CD4-positive, alpha-beta T cell treated with Interleukin-15 for 4 hours (primary cell): ENCODE results near the gene FFAR3.
A peak's percentile ranks its signal among the peaks of the same experiment; 100 is the strongest.

Experiments
- DNase-seq: peaks from one replicate; pipeline ENCODE4 v3.0.0-alpha.2; 2020; ENCODE audit warnings: low spot score

The FFAR3 gene

DNA sequence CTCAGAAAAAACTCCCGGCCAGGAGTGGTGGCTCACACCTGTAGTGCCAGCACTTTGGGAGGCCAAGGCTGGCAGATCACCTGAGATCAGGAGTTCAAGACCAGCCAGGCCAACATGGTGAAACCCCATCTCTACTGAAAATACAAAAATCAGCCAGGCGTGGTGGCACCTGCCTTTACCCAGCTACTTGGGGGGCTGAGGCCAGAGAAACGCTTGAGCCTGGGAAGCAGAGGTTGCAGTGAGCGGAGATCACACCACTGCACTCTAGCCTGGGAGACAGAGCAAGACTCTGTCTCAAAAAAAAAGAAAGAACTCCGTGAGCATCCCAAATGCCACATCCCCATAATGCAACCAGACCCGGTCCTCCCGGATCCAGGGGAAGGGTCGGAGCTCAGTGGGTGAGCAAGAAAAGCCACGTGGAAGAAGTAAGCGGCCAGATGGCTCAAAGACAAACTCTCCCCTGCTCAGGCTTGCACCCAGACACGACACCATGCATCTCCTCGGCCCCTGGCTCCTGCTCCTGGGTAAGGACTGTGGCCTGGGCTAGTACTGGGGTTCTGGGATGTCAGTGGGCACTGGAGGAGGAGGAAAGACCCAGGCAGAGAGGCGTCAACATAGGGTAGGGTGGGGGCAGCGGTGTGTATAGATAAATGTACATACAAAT, 26.6 kb upstream of the FFAR3 start:
- no peak for DNase-seq

DNA sequence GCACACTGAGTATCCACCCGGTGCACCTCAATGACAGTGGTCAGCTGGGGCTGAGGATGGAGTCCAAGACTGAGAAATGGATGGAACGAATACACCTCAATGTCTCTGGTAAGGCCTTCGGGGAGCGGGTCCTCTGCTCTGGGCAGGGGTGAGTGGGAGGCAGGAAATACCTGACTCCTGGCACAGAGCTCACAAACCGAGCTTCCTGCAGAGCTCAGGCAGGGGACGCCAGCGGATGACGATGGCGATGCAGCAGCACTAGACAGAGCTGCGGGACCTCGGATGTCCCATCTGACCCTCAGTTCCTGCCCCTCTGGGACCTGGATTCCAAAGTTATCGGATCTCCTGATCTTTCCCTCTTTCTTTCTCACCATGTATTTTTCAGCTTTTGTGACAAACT, 25.4 kb upstream of the FFAR3 start:
- no peak for DNase-seq

DNA sequence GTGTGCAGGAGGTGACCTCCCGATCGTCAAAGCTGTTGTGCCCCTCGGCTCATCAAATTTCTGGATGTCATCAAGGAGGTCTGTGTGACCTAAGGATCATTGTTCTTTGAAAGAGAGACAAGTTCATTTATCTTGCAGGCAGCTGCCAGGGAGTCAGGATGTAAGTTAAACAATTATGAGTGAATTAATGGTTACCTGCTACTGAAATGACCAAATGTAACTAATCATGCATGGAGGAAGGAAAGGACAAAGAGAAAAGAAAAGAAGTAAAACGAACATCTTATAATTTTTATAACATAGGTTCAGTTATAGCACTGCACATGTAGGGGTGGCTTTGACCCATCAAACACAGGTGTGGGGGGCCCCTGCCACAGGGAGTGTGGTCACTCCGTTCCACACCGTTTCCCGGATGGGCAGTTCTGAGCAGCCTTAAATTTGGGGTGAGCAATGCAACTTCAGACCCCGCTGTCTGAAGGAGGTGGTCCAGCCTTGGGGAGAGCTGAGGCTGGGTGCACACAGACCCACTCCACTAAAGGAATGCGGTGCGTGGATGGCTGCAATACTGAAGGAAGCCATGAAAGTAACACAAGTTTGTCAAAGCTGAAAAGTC, 24.0 kb upstream of the FFAR3 start:
- no peak for DNase-seq

DNA sequence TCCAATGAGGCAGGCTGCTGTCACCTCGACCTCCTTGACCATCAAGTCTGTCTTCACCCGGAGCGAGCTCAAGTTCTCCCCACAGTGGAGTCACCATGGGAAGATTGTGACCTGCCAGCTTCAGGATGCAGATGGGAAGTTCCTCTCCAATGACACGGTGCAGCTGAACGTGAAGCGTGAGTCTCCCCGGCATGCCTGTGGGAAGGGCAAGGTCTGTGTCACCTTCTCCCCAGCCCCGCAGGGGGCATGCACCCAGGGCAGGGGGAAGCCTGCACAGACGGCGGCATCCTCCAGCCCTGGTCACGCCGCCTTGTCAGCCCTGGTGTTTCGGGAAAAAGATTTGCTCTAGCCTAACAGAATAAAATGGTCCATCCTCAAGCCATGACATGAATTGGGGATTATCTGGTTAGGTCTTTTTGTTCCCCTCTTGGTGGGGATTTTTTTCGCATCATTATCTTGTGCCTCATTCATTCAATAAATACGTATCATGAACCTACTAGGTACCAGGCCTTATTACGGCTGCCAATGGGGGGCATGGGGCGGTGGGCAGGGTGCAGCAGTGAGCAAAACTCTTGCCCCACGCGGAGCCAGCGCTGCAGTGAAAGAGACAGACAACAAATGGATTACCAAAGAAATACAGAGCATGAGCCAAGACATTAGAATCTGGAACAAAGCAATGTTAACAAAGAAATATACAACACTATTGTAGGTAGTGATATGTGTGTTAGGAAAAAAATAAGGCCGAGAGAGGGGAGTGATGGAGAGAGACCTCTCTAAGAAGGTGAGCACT, 21.9 kb upstream of the FFAR3 start:
- DNase-seq, result no peak

DNA sequence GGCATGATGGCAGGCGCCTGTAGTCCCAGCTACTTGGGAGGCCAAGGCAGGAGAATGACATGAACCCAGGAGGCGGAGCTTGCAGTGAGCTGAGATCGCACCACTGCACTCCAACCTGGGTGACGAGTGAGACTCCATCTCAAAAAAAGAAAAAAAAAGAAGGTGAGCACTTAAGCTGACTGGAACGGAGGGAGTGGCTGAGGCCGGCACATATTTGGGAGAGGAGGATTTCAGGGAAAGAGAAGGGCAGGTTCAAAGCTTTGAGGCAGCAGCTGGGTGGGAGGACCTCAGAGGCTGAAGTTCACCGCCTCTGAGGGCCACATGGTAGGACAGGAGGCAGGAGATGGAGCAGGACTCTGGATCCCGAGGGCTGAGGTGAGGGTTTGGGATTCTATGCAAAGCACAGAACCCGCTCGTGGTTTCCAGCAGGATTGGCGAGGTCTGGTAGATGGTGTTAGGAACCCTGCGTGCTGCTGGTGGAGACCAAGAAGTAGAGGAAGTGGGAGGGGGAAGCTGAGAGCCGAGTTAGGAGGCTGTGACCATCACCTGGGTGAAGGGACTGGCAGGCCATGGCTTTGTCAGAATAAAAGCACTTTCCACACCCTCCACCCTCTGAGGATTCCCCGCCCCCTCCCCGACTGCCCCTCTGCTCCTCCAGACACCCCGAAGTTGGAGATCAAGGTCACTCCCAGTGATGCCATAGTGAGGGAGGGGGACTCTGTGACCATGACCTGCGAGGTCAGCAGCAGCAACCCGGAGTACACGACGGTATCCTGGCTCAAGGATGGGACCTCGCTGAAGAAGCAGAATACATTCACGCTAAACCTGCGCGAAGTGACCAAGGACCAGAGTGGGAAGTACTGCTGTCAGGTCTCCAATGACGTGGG, 20.9 kb upstream of the FFAR3 start:
- DNase-seq, result no peak

DNA sequence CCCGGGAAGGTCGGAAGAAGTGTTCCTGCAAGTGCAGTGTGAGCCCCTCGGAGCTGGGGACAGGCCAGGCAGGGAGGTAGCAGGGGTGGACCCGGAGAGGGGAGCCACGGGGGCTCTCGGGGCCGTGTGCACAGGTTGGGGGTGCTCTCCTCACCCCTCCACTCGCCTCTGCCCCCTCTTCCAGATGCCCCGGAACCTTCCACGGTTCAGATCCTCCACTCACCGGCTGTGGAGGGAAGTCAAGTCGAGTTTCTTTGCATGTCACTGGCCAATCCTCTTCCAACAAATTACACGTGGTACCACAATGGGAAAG, 20.3 kb upstream of the FFAR3 start:
- DNase-seq, result no peak

DNA sequence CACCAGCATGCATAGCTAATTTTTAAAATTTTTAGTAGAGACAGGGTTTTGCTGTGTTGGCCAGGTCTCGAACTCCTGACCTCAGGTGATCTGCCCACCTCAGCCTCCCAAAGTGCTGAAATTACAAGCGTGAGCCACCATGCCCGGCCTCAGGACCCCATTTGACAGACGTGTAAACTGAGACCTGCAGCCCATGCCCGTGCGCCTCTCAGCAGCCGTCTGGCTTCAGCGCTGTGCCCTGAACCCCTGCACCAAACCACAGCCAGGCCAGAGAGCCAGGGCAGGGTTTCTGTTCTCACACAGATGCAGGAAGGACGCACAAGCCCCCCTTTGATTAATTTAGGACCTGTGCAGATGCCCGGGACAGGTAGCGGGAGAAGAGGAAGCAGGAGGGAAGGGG, 17.8 kb upstream of the FFAR3 start:
- DNase-seq, result no peak

DNA sequence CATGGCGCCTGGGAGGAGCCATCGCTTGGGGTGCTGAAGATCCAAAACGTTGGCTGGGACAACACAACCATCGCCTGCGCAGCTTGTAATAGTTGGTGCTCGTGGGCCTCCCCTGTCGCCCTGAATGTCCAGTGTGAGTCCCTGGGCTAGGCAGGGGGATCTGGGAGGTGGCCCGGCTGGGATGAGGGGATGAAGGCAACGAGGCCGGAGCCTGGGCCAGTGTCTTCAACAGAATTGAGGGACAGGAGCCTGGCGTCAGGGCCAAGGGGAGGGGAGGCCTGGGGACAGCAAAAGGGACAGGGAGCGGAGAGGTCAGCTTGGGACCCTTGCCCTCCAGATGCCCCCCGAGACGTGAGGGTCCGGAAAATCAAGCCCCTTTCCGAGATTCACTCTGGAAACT, 17.3 kb upstream of the FFAR3 start:
- no peak for DNase-seq

DNA sequence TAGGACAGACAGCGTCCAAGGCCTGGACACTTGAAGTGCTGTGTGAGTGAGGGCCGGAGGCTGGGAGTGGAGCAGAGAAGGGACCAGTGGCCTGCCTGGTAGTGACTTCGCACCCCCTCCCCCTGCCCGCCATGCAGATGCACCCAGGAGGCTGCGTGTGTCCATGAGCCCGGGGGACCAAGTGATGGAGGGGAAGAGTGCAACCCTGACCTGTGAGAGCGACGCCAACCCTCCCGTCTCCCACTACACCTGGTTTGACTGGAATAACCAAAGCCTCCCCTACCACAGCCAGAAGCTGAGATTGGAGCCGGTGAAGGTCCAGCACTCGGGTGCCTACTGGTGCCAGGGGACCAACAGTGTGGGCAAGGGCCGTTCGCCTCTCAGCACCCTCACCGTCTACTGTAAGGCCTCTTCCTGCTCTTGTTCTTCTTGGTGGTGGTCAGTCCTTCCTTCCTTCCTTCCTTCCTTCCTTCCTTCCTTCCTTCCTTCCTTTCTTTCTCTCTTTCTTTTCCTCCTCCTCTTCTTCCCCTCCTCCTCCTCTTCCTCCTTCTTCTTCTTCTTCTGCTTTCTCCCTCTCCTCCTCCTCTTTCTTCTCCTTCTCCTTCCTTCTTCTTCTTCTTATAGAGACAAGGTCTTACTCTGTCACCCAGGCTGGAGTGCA, 16.6 kb upstream of the FFAR3 start:
- DNase-seq, result no peak

DNA sequence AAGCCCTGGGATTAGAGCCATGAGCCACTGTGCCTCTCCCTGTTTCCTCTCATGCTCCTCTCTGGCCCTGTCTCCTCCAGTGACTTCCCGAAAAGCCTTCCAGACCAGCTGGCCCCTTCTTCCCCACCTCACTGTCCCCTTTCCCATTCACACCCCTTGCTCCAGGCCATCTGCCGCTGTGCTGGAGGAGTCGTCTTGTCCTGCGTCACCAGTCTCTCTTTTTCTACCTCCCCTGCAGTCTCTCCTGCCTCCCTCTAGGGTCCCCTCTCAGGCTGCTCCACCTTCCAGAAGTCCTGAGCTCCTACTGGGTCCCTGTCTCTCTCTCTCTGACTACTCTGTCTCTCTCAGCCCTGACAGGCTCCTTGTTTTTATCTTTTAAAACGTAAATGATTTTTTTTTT, 15.8 kb upstream of the FFAR3 start:
- no peak for DNase-seq

DNA sequence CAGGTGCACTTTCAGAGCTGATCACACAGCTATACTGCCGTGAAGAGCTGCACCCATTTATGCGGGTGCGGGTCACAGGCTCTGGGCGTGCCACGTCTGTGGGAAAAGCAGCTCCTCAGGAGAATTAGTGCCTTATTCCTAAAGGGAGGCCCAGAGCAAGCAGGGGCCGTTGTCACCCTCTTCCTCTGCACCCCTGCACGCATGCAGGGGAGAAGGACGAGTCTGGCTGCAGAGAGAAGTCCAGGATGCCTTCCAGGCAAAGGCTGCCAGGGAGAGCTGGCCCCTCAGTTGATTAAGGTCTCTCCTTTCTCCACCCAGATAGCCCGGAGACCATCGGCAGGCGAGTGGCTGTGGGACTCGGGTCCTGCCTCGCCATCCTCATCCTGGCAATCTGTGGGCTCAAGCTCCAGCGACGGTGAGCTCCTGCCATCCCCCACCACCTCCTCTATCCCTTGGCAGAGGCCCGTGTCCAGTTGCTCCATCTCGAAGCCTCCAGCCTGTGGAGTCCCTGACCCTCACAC, 13.7 kb upstream of the FFAR3 start:
- DNase-seq, result no peak

DNA sequence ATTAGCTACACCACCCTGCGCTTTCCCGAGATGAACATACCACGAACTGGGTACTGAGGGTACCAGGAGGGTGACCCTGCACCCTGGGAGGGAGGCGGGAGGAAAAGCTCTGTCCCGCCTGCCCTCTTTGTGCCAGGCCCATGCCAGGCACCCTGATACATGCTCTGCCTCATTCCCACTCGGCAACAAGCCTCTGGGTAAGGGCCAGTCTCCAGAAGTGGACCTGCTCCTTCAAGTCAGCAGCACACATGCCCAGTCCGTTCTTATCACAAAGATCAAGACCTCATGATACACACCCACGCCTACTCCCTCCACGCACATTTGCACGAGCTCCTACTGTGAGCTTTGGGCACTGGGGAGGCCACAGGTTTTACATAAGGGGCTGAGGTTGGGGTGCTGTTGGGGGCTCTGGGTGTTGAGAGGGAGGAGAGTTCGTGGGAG, 12.6 kb upstream of the FFAR3 start:
- DNase-seq, result no peak

DNA sequence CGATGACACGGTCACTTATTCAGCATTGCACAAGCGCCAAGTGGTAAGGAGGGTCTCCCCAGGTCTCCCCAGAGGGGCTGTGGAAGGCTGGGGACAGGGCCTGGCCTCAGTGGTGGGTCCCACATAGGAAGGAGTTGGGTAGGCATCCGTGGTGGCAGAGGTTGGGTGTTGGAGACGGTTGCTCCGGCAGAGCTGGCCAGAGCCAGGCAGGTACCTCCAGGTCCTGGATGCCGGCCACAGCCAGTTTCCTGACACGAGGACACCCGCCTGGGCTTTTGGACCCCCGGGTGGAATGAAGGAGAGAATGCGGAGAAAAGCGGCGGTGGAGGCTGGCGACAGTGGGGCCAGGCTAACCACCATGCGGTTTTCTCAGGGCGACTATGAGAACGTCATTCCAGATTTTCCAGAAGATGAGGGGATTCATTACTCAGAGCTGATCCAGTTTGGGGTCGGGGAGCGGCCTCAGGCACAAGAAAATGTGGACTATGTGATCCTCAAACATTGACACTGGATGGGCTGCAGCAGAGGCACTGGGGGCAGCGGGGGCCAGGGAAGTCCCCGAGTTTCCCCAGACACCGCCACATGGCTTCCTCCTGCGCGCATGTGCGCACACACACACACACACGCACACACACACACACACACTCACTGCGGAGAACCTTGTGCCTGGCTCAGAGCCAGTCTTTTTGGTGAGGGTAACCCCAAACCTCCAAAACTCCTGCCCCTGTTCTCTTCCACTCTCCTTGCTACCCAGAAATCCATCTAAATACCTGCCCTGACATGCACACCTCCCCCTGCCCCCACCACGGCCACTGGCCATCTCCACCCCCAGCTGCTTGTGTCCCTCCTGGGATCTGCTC, 11.8 kb upstream of the FFAR3 start:
- peak; percentile 74 for DNase-seq

DNA sequence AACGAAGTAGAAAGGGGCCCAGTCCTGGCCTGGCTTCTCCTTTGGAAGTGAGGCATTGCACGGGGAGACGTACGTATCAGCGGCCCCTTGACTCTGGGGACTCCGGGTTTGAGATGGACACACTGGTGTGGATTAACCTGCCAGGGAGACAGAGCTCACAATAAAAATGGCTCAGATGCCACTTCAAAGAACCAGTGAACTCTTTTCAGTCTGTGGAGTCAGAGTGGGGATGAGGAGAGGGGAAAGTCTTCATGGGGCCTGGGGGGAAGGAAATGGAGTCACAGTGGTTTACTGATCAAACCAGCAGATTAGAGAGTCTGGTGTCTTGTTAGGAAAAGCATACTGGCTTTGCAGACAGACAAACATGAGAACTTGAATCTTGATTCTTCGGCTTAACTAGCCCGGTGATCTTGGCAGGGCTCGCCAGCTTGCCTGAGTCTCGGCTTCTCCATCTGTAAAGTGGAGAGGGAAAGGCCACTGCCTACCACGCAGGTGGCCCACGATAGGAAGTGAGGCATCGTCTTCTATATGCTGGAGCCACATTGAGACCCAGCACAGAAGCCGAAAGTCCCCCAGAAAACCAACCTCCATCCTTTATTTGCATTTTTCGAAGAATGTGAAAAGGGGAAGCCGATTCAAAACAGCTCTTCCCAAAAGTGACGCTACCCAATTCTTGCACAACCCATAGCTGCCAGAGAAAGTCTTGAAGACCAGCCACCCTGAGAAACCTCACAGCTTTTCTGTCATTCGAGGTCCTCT, 10.9 kb upstream of the FFAR3 start, which contains the start of gene FFAR1:
FFAR1 (plus strand) TSS at position 732 of the 759 bp plus-strand sequence. CDS start 3,650 bp downstream, outside the sequence.
- DNase-seq, result peak; percentile 59

DNA sequence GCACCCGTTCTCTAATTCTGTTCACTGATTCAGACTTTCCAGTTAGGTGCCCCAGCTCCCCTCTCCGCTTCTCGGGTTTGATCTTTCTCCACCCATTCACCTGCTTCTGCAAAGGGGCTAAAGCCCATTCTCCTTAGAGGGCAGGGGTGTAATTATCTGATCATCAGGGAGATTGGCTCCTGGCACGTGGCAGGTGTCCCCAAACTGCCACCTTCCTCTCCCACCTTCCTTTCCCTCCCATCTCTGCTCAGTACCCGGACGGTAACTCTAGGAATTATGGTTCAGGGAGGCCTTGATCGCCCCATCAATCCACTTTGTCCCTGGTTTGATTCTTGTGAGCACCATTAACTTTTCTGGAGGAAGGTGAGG, 10.3 kb upstream of the FFAR3 start:
- DNase-seq, result no peak

DNA sequence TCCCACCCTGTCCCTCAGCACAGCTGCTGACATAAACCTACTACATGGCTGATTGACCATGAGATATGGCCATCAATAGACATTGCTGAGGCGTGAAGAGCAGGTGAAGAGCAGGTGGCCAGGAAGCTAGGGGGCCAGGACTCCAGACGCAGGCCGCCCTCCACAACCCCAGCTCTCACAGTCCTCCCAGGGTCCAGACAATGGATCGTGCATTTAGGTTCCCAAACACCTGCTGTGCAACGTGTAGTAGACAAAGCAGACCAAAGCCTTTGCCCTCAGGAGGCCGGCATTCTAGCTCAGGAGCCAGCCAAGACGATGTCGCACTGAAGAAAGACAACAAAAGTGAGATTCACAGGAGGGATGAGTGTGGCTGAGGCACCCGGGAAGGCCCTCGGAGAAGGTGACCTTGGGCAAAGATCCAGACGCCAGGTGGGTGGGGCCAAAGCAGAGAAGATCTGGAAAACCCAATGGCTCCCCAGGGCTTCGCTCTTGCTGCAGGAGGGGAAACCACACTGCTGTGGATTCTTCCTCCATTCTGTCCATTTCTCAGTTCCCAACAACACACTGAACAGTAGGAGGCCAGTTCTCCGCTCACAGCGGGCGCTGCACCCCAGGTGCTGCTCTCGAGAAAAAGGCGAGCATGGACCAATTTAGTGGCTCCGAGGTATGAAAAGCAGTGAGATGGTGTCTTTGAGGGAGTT, 9.2 kb upstream of the FFAR3 start:
- no peak for DNase-seq

DNA sequence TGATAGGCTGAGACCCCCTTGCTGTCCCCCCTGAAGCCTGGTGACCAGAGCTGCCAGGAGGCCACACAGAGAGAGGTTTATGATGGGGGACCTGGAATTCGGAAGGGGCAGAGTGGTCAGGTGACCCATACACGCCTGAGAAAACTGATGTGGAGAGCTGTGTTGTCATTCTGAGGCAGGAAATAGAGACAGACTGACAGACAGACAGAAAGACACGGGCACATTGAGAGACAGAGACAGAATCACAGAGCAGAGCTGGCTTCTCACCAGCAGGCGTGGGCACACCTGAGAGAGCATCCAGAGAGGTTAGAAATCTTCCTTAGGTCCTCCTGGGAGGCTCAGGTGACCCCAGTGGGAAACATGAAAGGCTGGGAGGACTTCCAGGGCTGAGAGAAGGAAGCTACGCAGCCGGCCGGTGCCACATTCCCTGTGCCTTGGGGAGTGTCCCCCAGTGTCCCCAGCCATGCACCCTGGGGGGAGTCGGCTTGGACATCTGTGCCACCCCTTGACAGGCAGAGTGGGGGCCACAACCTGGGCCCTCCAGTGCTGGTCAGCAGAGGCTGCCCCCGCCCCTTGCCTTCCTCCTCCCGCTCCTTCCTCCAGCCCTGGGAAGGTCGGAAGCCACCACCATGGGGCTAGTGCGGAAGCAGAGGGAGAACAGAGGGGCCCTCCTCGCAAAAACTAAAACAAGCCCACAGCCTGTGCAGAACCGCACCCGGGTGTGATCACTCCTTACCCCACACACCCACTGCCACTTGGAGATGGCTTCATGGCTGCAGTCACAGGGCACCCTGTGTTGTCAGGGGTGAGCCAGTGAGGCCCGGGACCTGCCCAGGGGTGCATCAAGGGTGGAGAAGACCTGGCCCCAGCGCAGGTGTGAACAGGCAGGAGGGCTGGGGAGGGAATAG, 8.4 kb upstream of the FFAR3 start:
- DNase-seq, result no peak

DNA sequence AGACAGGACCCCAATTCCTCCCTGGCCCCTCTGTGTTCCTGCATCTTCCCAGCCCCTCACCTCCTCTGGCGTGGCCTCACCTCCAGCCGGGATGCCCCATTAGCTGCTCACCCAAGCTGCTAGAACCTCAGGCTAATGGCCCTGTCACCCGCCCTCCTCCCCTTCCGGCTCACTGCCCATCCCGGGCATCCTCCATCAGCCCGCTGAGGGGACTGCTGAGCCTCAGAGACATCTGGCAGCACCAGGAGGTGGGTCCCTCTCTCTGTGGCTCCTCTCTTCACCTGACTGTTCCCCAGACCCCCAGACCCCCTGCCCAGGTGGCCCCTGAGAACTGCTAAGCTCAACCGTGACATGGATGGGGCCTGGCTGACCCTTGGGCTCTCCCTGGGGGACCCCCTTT, 7.7 kb upstream of the FFAR3 start:
- no peak for DNase-seq
